HG03039 (cell line): ENCODE measurements around the gene HPD.
"Not testable (repeated sequence)": the region's sequence is repeated elsewhere in the genome, so short reads cannot be mapped to it uniquely, and the experiment has no call there.

Experiments used
- ATAC-seq: cut with Tn5 transposase; IDR thresholded peaks from one replicate; pipeline ENCODE4 v1.9.1; 2021; ENCODE audit warnings: mild to moderate bottlenecking, moderate library complexity; ENCODE audit not compliant: unreplicated experiment

HPD gene

GRCh38 chr12:121799842-121800693, 58.6 kb downstream of the HPD start:
- ATAC-seq: no peak

GRCh38 chr12:121799156-121799841, 59.4 kb downstream of the HPD start:
- ATAC-seq: no peak

DNA sequence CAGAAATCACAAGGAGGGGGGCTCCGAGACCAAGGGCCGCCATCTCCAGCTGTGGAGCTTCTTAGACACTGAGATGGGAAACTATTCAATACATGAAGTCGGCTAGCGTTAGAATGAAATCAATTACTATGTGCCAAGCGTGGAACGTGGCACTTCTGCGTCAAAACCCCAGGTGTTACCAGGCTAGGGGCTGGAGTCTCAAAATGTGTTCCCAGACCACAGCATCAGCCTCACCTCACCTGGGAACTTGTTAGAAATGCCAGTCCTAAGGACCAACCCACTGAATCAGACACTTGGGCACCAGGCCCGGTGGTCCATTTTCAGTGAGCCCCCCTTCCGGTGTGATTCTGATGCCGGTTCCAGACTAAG, 59.9 kb downstream of the HPD start:
- no peak for ATAC-seq

GRCh38 chr12:121797937-121798786, 60.5 kb downstream of the HPD start:
- no peak for ATAC-seq

DNA sequence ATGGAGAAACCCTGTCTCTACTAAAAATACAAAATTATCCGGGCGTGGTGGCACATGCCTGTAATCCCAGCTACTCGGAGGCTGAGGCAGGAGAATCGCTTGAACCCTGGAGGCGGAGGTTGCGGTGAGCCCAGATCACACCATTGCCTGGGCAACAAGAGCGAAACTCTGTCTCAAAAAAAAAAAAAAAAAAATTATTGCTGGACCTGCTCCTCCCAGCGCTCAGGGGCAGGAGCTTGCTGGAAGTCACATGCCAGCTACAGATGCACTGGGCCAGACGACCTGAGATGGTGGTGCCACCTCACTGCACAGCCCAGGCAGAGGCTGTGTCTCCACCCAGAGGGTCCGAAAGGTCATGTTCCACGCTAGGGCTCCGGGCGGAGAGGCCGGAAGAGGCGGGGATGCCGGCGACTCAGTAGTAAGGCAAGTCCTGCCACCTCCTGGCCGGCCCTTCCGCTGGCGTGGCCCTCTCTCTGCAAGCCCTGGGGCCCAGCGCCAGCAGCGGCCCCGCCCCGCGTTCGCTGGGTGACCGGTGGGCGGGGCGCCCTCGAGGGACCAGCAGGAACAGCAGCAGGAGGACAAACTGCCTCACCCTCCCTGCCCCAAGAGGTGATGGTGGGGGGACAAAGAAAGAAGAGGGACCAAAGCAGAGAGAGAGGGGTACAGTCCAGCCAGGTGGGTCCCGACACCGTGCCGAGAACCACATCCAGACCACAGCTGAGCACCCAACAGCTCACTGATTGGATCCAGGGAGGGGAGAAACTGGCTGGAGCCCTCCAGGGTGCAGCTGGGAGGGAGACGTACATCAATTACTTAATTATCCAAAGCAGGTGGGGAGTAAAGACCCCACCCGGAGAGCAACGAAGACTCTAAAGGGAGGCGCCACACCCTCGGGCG, 61.6 kb downstream of the HPD start:
- no peak for ATAC-seq

DNA sequence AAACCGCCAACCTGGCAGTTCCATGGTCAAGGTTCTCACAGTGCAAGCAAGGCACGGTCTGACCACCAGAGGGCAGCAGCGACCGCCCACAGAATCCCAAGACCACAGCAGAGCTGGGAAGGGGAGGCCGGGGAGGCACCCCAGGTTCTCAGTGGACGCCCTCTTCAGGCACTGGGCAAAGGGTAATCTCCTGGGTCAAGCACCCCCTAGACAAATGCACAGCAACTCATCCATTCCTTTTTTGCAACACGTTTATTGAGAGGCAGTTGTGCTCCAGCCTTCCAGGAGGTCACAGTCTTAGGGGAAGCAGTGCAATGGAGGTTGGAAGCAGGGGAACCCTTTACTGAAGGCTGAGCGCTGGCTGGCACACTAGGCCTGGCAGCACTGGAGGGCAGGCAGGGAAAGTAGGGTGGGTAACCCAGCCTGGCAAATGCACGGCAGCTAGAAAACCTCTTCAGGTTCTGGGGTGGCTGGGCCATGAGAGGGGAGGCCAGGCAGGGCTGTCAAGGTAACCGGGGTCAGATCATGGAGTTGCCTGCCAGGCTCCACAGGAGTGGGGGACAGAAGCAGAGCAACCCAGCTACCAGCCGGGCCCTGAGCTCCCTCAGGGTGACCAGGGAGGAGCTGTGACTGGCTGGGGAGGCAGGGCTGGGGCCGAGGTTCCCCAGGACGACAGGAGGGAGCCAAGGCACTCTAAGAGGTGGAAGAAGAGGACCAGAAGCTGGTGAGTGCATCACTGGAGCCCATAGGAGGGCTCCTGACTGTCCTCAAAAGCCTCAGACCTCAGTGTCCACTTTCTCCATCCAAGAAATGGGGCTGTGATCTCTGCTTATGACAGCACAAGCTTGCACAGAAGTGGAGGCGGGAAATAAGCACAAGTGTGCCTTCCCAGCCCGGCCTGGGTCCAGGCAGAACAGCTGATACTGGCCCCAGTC, 63.4 kb downstream of the HPD start:
- no peak for ATAC-seq

GRCh38 chr12:121794534-121795033, 64.1 kb downstream of the HPD start:
- no peak for ATAC-seq

GRCh38 chr12:121793838-121794533, 64.7 kb downstream of the HPD start:
- peak; percentile 43 for ATAC-seq

- ATAC-seq: peak; percentile 26
Measured at GRCh38 chr12:121793440-121793837, 65.2 kb downstream of the HPD start, which contains the start of gene RHOF. RHOF (minus strand) TSS chr12:121793688; CDS start chr12:121793633, 55 bp downstream.

- ATAC-seq: no peak
Measured at GRCh38 chr12:121792607-121793439, 65.8 kb downstream of the HPD start.

GRCh38 chr12:121791671-121792551, 66.7 kb downstream of the HPD start:
- no peak for ATAC-seq

- not testable (repeated sequence) for ATAC-seq
Measured at GRCh38 chr12:121790785-121791184, 67.9 kb downstream of the HPD start.

GRCh38 chr12:121789800-121790728, 68.6 kb downstream of the HPD start:
- ATAC-seq: peak; percentile 21
